ENCODE results near the gene VSNL1.
A peak's percentile ranks its signal among the peaks of the same experiment; 100 is the strongest.

VSNL1 gene

DNA sequence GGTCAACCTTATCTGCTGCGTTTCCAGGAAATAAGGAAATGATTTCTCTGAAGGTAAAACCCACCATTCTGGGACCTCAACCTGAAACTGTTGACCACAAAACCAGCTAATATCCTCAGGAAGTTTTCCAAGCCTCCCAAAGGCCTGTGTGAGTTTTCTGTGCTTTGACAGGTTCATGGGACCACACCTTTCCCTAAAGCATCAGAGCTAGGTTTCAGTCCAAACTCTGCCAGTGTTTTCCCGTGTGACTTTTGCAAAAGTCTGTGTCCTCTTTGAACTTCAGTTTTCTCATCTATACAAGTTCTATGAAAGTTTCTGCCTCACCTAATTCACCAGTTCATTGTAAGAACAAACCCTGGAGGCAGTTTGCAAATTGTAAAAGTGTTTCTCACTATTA lies 39.8 kb downstream of the VSNL1 start:
- DNase-seq: no peak

DNA sequence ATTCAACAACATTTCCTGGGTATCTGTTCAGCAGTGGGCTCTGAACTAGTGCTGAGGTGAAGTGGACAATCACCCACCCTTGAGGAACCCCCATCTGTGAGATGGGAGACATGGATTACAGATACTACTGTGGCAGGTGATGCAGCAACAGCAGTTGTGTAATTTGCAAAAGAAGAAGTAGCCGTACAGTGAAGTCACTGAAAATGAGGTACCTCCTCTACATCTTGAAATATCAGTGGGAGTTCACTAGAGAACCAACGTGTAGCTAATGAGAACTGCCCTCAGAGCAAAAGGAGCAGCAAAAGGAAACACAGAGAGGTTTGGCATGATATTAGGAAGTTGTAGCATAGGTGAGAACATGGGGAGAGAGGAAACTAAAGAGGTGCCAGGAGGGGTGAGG lies 41.3 kb downstream of the VSNL1 start:
- no peak for DNase-seq

GRCh38 chr2:17583166-17583565 lies 42.7 kb downstream of the VSNL1 start:
- no peak for DNase-seq

GRCh38 chr2:17583646-17584045 lies 43.1 kb downstream of the VSNL1 start:
- DNase-seq: no peak

GRCh38 chr2:17584689-17585088 lies 44.2 kb downstream of the VSNL1 start:
- no peak for DNase-seq

DNA sequence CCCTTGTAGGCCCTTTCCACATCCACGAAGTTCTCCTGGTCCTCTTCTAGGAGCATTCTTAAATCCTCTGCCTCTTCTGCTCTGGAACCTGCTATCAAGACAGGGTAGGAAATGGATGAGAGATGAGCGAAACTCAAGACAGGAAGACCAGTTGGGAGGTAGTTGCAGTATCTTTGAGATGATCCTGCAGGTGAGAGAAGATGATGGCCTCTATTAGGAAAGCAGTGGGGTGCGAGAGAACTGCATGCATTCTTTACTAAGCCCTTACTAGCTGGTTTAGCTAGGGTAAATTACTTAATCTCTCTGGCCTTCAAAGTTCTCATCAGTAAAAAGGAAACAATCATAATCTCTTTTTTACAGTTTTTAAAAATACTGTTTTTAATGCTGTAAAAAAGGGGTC lies 47.0 kb downstream of the VSNL1 start:
- DNase-seq: no peak

- DNase-seq: no peak
These were observed 47.5 kb downstream of the VSNL1 start for GRCh38 chr2:17588031-17588430.

DNA sequence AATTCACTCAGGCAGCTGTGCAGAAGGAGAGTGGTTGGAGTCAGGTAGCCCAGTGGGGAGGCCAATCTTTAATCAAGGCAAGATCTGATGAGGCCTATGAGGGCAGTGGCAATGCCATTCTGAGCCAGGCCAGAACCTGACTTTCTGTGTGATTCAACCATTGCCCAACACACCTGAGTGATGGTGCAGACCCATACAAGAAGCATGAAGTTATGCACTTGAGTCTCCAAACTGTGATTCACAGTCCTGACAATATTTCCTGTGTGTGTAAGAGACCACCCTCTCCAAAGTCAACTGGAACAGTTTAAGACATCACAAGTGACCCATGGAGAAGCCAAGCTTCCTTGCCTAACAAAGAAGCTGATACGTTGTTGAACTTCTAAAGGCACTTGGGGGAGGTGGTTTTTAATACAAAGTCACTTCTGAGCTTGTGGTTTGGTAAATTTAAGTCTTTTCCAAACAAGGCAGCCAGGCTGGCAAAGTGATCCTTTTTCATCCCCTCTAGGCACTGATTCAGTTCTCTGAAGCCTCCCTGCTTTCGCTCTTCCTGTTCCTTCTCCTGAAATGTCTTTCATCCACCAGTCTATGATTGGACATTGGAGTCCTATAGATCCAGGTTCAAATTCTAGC lies 49.0 kb downstream of the VSNL1 start:
- no peak for DNase-seq

- no peak for DNase-seq
These were observed 49.9 kb downstream of the VSNL1 start for GRCh38 chr2:17590342-17590911.

DNA sequence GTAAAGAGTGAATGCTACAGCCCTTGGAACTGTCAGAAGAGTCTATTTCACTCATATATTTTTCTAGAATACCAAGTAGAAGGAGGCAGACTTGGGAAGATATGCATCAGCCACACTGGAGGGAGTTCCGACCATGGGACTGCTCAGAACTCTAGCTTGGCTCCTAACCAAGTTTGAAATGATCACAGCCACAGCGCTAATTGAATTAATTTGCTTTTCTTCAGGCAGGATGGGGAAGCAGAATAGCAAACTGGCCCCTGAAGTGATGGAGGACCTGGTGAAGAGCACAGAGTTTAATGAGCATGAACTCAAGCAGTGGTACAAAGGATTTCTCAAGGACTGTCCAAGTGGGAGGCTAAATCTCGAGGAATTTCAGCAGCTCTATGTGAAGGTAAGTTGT lies 51.4 kb downstream of the VSNL1 start:
- DNase-seq: no peak

DNA sequence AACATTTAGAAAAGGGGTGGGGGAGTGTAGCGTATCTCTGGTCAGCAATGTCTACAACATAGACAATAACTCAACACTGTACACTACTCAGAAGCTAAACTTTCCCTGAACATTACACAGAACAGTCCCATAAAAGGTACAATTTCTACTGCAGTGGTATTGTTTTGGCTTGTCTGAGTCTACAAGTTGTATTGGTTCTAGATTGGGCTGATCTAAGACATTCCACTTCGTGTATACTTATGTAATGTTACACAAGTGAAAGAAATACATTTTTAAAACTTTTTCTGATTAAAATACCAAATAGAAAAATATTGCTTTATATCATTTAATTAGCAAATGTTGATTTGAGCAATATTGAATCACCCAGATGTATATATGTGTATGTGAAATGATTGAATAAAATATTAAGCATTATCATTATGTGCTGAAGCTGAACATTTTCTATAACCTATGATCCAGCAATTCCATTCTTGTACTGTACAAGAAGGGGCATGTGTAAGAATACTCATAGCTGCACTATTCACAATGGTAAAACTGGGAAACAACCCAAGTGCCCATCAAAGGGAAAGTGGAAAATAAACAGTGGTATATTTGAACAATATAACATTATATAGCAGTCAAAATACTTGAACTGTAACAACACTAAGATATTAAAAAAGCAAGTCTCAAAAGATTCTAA lies 52.4 kb downstream of the VSNL1 start:
- DNase-seq: no peak

- no peak for DNase-seq
These were observed 52.9 kb downstream of the VSNL1 start for GRCh38 chr2:17593445-17593840.

GRCh38 chr2:17593841-17594491 lies 53.5 kb downstream of the VSNL1 start:
- no peak for DNase-seq

DNA sequence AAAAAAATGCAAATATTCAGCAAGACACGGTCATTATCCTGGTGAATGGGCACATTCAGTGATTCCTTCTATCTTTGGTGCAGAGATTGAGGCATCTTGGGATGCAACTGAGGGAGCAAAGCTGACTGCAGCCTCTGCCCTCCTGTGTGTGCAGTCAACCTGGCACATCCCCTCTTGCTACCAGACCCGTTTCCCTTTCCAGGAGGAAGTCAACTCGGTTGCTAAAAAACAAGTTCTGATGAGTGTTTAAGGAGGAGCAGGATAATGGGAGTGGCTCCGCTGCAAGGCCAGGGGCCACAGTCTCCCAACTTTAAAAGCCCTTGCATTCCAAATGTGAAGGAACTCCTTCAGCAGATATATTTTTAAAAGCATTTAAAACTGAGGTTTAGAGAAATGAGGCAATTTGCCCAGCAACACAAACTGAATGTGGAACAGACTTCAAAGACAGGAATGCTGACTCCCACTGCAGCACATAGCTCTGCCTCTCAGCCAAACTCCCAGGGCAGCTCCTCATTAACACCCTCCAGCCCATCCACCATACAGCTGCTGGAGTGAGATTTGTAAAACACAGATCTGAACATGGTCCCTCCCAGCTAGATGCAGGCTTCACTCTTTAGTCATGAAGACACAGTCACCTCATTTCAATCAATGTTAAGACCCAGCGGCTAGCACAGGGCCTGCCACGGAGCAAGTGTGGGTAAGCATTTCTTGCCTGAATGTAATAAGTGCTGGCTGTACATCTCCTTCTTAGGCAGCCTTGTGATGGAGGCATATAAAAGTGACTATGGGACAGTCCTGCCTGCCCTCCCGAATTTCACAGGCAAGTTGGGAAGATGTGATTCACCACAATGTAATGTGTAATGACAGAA lies 54.3 kb downstream of the VSNL1 start:
- no peak for DNase-seq

DNA sequence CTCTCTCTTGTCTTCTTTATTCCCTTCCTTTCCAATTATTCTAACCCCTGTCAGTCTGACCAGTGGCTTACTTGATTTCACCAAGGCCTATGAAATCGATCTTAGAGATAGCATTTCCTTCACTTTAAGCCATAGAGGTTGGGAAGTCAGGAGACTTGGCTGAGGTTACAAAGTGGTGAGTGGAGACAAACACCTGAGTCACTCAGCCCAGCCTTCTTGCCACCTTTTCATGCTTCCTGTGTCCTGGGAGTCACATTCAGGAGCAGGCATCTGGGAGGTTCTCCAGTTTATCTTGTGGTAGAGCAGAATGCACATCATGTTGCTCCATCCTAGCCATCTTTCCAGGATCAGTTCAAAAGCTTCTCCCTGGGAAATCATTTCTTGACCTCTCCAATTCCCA lies 59.1 kb downstream of the VSNL1 start:
- no peak for DNase-seq

- no peak for DNase-seq
These were observed 60.2 kb downstream of the VSNL1 start for GRCh38 chr2:17600556-17601204.

GRCh38 chr2:17604050-17604449 lies 63.6 kb downstream of the VSNL1 start:
- DNase-seq: no peak

DNA sequence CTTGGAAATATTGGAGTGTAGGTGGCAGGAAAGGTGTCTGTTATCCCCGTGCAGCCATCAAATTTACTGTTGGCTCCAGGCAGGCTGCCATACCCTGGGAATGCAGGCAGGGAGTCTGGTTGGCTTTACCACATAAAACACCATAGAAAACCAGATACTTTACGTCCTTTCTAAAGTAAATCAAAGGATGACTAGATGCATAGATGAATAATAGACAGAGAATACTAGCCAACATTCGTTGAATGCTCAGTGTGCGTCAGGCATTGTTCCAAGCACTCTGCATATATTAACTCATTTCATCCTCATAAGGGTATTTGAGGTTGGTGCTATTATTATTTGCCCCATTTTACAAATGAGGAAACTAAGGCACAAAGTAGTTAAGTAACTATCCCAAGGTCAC lies 65.2 kb downstream of the VSNL1 start:
- no peak for DNase-seq

GRCh38 chr2:17606851-17607250 lies 66.4 kb downstream of the VSNL1 start:
- DNase-seq: no peak

GRCh38 chr2:17607379-17607778 lies 66.9 kb downstream of the VSNL1 start:
- DNase-seq: no peak

DNA sequence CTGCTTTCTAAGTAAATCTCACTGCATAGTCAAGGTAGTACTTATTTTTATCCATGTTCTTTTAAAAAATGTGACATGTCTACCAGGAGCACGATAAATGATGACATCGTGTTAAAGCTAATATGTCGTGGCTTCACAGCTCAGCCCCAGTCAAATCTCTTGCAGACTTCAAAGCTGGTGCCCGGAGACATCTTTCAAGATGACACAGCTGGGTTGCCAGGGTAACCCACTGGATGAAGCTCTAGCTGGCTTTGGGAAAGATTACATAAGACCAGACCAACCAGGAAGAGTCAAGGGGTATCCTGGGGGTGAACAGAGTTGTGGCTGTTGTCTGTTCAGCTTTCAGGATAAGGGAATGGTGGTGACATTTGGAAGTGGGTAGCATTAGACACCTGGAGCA lies 67.8 kb downstream of the VSNL1 start:
- DNase-seq: peak in 8 of 56 donors; percentile 4 to 27 (median 15)
